HEK293 (cell line): ENCODE data around the gene STX4.

Source experiments
- BCL11A ChIP-seq: fragments of 450-650 bp; formaldehyde crosslinking; IDR thresholded peaks from 2 replicates; pipeline ENCODE4 v1.5.1; 2016; ENCODE audit warnings: low read depth, missing biosample characterization, missing genetic modification characterization
- ZNF121 ChIP-seq: fragments of 450-650 bp; formaldehyde crosslinking; IDR thresholded peaks from 2 replicates; pipeline ENCODE4 v1.5.1; 2016; ENCODE audit warnings: missing biosample characterization, missing genetic modification characterization
- ZNF23 ChIP-seq: fragments of 450-650 bp; formaldehyde crosslinking; IDR thresholded peaks from 2 replicates; pipeline ENCODE4 v1.5.1; 2016; ENCODE audit warnings: missing biosample characterization, missing genetic modification characterization, borderline replicate concordance
- ZSCAN30 ChIP-seq: fragments of 450-650 bp; IDR thresholded peaks from 2 replicates; pipeline ENCODE4 v1.5.1; 2018; ENCODE audit warnings: missing biosample characterization, mild to moderate bottlenecking, missing genetic modification characterization, moderate library complexity
- TF ChIP-seq, protein P1 (sequence below): fragments of 450-650 bp; formaldehyde crosslinking; IDR thresholded peaks from 2 replicates; pipeline ENCODE4 v1.5.1; 2016; ENCODE audit warnings: missing biosample characterization, missing genetic modification characterization

DNA sequence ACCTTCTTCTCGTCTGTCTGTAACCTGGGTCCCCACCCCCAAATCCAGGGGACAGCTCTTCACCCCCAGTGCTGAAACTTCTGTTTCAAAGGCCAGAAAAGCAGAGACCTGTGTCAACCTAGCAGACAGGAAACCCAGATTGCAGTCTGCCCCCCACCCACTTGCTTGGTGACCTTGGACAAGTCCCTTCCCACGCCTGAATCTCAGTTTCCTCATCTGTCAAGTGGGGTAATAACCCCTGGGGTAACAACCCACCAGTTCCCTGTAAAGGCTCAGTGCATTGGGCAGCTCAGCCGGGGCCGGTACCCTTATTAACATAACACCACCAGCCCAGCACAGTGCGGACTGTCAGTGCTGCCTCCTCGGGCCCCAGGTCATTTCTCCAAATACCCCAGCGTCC is 24.2 kb upstream of the STX4 start:
- TF ChIP-seq ZNF23 (no peak), ZSCAN30 (tag by site-specific recombination) (no peak), BCL11A (tag by site-specific recombination) (no peak), ZNF121 (tag by site-specific recombination) (no peak)
- TF ChIP-seq, protein P1, sequence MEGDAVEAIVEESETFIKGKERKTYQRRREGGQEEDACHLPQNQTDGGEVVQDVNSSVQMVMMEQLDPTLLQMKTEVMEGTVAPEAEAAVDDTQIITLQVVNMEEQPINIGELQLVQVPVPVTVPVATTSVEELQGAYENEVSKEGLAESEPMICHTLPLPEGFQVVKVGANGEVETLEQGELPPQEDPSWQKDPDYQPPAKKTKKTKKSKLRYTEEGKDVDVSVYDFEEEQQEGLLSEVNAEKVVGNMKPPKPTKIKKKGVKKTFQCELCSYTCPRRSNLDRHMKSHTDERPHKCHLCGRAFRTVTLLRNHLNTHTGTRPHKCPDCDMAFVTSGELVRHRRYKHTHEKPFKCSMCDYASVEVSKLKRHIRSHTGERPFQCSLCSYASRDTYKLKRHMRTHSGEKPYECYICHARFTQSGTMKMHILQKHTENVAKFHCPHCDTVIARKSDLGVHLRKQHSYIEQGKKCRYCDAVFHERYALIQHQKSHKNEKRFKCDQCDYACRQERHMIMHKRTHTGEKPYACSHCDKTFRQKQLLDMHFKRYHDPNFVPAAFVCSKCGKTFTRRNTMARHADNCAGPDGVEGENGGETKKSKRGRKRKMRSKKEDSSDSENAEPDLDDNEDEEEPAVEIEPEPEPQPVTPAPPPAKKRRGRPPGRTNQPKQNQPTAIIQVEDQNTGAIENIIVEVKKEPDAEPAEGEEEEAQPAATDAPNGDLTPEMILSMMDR (tag by site-specific recombination), result no peak
